GM19023 (cell line): ENCODE results near the gene XPNPEP3.
A peak's percentile ranks its signal among the peaks of the same experiment; 100 is the strongest.

Source experiments
- ATAC-seq: cut with Tn5 transposase; IDR thresholded peaks from one replicate; pipeline ENCODE4 v1.9.1; 2021; ENCODE audit warnings: mild to moderate bottlenecking, moderate library complexity; ENCODE audit not compliant: unreplicated experiment

XPNPEP3 gene

GRCh38 chr22:40928657-40929056 is 71.7 kb downstream of the XPNPEP3 start:
- no peak for ATAC-seq

DNA sequence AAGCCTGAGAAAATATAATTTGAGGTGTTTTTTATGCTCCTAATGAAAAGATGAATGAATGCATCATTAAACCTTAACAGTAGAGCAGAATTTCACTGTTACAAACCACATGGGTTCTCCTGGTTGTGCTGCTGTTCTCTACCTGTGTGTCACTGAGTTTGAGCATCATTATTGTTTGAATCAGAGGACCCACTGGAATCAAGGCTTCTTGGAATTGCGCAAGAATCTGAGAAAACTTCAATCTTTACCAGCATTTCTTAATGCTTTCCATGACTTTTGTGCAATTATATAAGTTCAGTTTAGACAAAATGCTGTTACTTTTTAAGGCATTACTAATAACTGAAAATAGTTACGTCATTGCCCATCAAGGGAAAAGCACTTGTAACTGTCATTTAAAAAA is 75.4 kb downstream of the XPNPEP3 start:
- ATAC-seq: no peak

GRCh38 chr22:40939202-40939601 is 82.3 kb downstream of the XPNPEP3 start:
- ATAC-seq: no peak

GRCh38 chr22:40950962-40951794 is 94.2 kb downstream of the XPNPEP3 start, which contains the start of gene RBX1:
Gene RBX1, plus strand, starts transcription at chr22:40951378. Its CDS starts 21 bp downstream, at chr22:40951399.
- ATAC-seq: peak; percentile 79

GRCh38 chr22:40951795-40952605 is 95.1 kb downstream of the XPNPEP3 start:
- ATAC-seq: no peak

- no peak for ATAC-seq
Measured at GRCh38 chr22:40953471-40953870, 96.5 kb downstream of the XPNPEP3 start.

GRCh38 chr22:40954113-40954512 is 97.2 kb downstream of the XPNPEP3 start:
- no peak for ATAC-seq

DNA sequence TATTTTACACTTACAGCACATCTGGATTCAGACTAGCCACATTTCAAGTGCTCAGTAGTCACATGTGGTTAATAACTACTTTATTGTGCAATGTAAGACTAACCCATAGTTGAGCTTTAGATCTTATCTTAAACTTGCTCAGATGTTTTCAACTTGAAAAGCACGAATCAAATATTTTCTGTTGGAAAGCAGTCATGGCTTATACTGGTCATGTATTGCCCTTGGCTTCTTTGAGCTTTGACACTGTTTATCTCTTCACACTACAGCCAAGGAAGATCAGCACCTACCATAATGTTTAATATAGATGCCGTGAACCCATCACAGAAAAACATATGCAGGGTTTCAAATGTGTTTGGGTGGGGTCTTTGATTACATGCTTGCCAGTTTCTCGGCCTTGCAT is 98.6 kb downstream of the XPNPEP3 start:
- no peak for ATAC-seq

DNA sequence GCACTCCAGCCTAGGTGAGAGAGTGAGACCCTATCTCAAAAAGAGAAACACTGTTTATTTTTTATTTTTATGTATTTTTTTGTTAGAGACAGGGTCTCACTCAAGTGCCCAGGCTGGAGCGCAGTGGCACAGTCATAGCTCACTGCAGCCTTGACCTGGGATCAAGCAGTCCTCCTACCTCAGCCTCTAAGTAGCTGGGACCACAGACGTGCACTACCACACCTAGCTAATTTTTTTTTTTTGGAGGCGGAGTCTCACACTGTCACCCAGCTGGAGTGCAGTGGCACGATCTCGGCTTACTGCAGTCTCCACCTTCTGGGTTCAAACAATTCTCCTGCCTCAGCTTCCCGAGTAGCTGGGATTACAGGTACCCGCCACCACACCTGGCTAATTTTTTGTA is 100.7 kb downstream of the XPNPEP3 start:
- ATAC-seq: no peak

DNA sequence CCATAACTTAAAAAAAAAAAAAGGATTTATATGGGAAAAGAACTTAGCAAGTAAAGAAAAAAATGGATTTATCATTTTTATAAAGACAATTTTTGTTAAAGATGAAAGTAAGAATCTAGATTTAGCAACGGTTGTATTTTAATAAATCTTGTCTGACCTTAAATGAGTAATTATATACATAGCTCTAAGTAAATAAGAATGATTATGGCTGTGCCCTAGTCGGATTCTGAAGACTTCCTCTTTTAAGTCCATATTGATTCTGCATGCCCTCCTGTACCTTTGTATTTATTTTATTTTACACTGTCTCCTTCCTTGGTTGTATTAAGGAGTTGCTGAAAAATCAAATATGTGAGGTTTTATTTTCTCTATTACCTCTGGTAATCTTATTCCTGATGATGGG is 101.4 kb downstream of the XPNPEP3 start:
- no peak for ATAC-seq

DNA sequence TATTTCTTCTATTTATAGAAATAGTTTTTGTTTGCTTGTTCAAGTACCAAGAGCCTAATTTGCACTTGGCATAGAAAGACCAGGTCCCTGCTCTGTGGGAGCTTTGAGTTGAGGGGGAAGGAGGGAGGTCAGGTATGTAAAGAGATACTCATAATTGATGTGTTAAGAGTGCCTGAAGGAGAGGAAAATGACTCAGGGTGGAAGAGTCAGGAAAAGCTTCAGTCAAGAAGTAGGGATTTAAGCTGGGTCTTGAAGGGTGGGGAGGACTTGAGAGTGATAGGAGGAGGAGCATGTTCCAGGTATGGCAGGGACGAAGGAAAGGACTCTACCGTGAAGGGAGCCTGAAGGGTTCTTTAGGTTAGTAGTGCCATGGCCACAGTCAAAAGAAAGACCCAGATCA is 103.2 kb downstream of the XPNPEP3 start:
- no peak for ATAC-seq

DNA sequence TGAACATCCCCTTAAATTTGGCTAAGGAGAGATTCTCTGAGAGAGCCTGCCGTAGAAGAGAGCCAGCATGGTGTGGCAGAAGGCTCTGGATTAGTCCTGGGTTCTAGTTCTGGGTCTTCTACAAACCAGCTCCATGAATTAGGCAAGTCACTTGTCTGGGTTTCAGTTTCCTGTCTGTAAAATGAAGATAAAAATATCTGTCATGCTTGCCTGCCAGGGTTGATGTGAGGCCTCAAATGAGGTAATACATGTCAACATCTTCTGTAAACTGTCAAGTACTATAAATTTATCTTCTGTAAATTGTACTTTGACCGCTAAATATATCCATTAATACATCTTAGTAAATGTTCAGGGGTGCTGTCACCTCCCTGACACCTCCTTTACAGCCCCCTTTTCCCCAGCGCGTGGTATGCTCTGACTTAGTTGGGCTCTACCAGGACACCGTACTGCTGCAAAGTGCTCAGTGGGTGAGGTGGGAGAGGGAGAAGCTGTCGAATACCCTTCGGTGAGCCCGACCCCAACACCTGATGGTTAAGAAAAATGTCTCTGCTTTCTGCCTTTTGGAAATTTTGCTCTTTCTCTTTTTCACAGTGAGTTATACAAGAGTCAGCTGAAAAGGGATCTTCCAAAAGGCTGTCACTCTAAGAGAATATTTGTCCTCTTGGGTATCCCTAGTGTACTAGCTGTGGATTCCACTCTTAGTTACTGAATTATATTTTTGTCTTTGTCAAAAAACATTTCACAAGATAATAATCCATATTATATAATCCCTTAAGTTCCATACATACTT is 109.2 kb downstream of the XPNPEP3 start:
- no peak for ATAC-seq

DNA sequence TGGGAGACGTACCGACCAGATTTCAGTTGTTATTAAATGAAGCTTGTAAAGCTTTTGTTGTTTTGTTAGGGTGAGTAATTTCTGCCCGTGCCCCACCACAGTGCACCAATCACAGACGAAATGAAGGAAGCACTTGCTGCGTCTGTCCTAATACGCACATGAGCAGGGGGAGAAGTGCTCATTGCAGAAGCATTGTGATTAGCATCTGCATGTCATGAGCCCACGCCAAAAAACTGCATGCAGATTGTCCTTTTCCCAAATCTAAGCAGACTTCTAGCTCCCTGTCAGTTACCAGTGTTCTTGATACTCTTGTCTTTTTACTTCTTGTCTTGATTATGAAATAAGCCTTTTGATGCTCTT is 109.8 kb downstream of the XPNPEP3 start:
- ATAC-seq: no peak

GRCh38 chr22:40967111-40967760 is 110.3 kb downstream of the XPNPEP3 start:
- ATAC-seq: no peak

DNA sequence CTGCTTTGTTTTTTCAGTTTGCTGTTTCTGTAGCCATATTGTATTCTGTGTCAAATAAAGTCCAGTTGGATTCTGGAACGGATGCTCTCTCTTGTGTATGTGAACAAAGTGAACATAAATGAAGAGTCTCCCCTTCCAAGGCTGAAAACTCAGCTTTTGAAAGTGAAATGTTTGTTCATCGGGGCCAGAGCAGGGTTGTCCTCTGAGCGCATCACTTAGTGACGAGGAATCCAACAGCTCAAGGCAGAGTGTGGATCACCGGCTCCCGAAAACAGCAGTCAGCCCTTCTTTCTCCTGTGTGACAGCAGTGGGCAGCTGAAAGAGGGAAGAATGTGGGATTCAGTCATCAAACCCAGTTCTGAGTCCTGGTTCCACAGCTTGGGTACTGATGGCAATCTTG is 115.6 kb downstream of the XPNPEP3 start:
- no peak for ATAC-seq

DNA sequence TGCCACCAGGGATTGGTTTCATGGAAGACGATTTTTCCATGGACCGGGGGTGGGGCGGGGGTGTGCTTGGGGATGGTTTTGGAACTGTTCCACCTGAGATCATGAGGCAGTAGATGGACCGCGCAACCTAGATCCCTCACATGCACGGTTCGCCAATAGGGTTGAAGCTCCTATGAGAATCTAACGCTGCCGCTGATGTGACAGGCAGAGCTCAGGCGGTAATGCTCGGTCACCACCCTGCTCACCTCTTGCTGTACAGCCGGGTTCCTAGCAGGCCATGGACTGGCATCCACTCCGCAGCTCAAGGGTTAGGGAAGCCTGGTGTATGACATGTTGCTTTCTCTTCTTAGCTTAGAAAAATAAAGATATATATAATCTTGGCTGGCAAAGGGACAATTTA is 116.2 kb downstream of the XPNPEP3 start:
- no peak for ATAC-seq

DNA sequence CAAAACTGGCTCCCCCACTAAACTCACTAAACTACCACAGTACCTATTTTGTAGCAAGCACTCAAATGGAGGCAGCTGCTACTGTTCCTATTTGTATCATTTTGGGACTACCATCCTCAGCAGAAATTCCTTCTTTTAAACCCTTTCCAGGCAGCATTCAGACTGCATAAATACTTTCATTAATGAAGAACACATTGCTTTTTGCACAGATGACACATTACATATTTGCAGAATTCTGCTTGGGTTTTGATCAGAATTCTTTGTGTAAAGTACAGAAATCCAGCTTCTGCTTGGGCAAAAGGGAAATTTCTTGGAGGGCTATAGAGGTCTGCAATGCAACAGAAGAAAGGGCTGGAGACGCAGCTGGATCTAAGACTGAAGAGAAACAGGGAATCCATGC is 118.4 kb downstream of the XPNPEP3 start:
- ATAC-seq: no peak

GRCh38 chr22:40976866-40977700 is 120.1 kb downstream of the XPNPEP3 start:
- no peak for ATAC-seq

DNA sequence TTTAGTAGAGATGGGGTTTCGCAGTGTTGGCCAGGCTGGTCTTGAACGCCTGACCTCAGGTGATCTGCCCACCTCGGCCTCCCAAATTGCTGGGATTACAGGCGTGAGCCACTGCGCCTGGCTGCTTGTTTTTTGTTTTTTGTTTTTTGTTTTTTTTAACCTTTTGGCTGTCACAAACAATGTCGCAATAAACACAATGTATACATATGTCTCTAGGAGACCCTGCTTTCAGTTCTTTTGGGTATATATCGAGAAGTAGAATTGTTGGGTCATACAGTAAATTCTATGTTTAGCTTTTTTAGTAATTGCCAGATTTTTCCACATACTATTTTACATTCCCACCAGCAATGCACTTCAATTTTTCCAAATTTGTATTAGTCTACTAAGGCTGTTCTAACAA is 122.2 kb downstream of the XPNPEP3 start:
- ATAC-seq: no peak

- ATAC-seq: no peak
Measured at GRCh38 chr22:40979871-40980270, 122.9 kb downstream of the XPNPEP3 start.
